C4-2B (cell line): Measurements from ENCODE around the gene ALOX5.

Experiments used
- H3K27ac ChIP-seq: fragments of 450-650 bp; 2 replicates; pipeline ENCODE4 v1.5.1; 2017
- ZFX ChIP-seq: fragments of 450-650 bp; IDR thresholded peaks from 2 replicates; pipeline ENCODE4 v1.6.1; 2017
- TF ChIP-seq, protein P1 (sequence below): fragments of 450-650 bp; conservative IDR thresholded peaks from 2 replicates; pipeline ENCODE4 v1.5.1; 2017; ENCODE audit warnings: mild to moderate bottlenecking

The ALOX5 gene

DNA sequence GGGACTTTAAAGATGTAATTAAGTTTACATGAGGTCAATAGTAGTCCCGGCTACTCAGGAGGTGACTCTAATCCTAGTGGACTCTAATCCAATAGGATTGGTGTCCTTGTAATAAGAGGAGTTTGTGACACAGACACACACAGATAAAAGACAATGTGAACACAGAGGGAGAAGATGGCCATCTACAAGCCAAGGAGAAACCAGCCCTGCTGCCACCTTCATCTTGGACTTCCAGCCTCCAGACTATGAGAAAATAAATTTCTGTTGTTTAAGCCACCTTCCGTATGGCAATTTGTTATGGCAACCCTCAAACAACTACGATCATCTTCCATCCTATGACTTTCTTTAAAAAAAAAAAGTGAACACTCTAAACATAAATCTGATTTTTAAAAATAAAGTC is 116.3 kb downstream of the ALOX5 start:
- TF ChIP-seq, protein P1, sequence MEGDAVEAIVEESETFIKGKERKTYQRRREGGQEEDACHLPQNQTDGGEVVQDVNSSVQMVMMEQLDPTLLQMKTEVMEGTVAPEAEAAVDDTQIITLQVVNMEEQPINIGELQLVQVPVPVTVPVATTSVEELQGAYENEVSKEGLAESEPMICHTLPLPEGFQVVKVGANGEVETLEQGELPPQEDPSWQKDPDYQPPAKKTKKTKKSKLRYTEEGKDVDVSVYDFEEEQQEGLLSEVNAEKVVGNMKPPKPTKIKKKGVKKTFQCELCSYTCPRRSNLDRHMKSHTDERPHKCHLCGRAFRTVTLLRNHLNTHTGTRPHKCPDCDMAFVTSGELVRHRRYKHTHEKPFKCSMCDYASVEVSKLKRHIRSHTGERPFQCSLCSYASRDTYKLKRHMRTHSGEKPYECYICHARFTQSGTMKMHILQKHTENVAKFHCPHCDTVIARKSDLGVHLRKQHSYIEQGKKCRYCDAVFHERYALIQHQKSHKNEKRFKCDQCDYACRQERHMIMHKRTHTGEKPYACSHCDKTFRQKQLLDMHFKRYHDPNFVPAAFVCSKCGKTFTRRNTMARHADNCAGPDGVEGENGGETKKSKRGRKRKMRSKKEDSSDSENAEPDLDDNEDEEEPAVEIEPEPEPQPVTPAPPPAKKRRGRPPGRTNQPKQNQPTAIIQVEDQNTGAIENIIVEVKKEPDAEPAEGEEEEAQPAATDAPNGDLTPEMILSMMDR: no peak
- TF ChIP-seq ZFX: no peak
- no peak overlapping the region for H3K27ac ChIP-seq

DNA sequence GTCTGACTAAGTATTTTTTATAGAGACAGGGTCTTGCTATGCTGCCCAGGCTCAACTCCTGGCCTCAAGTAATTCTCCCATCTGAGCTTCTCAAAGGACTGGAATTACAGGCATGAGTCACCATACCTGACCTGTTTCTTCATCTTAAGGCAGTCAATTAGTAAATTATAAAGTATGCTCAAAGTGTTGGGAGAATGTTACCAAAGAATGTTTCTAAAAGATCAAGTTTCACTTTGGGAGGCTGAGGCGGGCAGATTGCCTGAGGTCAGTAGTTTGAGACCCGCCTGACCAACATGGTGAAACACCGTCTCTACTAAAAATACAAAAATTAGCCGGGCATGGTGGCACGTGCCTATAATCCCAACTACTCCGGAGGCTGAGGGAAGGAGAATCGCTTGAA is 117.0 kb downstream of the ALOX5 start:
- H3K27ac ChIP-seq: no peak overlapping the region
- TF ChIP-seq ZFX: no peak
- TF ChIP-seq, protein P1: no peak
